Stimulated activated CD4-positive, alpha-beta T cell treated with anti-CD3 and anti-CD28 coated beads, Interleukin-2, amount 100 ng/mL, for 48 hours (primary cell): ENCODE measurements around the gene EXOC4.

Source experiments
- DNase-seq, 2 donors: peaks; one replicate each; pipeline ENCODE4 v3.0.0-alpha.2; 2020

The EXOC4 gene

DNA sequence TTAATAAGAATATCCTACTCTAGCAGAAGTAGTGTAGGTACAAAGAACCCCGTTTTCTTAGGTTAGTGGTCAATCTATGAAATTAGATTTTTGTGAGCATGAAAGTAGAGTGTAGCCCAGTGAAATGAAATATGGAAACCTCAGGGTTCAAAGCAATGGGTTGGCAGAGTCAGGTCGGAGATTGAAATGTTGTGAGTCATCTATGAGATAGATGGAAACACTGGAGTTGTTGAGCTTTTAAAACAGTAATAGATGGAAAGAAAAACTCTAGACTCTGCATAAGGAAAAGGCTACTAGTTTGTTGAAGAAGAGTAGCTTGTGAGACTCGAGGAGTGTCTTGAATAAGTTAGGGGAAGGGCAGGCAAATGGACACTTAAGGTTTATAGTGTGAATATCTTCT is 251.9 kb downstream of the EXOC4 start:
- no peak for DNase-seq

DNA sequence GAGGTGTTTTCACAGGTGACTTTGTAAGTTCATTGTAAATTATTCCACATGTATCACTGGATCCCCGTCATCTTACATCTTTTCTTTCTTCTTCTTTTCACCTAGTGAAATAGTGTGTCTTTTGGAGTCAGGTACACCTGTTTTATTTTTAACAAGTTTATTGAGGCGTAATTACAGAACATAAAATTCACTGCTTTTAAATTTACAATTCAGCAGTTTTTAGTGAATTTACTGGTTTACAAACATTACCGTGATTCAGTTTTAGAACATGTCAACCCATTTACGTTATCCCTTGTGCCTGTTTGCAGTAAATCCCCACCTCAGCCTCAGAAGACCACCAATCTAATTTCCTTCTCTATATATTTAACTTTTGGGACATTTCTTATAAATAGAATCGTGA is 256.9 kb downstream of the EXOC4 start:
- no peak for DNase-seq

GRCh38 chr7:133510326-133511055 is 257.6 kb downstream of the EXOC4 start:
- DNase-seq = no peak

GRCh38 chr7:133511252-133511651 is 258.4 kb downstream of the EXOC4 start:
- DNase-seq = no peak

DNA sequence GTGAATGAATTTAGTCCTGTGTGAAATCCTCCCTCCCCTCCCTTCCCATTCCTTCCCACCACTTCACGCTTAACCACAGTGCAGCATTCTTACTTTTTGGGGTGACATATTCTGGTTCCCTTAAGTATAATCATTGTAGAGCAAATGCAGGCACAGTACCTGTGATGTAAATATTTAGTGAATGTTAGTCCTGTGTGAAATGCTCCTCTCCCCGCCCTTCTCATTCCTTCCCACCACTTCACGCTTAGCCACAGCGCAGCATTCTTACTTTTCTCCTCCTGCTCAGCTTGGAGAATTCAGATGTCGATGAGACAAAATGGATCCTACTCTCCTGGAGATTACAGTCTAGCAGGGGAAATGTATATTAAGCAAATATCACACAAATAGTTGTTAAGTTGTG is 258.8 kb downstream of the EXOC4 start:
- no peak for DNase-seq

DNA sequence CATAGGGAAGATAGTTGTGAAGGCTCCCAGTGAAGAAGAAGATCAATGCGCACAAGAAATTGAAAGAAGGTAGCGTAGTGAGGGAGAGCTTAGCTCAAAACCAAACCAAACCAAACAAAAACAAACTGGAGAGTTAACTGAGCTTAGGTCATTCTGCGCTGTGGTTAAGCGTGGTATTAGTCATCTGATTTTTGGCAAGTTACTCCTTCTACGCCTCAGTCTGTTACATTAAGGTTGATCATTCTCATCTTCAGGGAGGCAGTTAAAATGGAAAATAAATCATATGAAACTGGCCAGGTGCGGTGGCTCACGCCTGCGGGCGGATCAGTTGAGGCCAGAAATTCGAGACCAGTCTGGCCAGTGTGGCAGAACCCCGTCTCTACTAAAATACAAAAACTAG is 259.7 kb downstream of the EXOC4 start:
- no peak for DNase-seq

DNA sequence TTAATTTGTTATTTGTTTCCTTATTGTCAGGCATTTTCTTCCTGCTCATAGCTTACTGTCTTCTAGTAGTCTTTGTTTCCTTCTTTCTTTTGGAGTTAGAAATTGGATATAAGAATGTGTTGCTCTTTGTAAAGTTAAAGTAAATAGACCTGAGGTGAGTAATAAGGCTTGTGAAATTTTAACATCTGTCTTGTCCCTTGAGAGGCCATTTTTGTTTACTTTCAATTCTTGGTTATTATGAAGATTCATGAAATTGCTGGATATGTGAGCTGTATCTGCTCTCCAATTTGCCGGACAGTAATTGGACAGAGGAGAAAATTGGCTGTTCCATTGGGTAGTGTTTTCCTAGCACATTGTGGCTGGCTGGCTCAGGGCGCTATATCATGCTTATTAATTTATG is 260.7 kb downstream of the EXOC4 start:
- DNase-seq = no peak

- DNase-seq = no peak
Observed at GRCh38 chr7:133514551-133514950, 261.7 kb downstream of the EXOC4 start.

DNA sequence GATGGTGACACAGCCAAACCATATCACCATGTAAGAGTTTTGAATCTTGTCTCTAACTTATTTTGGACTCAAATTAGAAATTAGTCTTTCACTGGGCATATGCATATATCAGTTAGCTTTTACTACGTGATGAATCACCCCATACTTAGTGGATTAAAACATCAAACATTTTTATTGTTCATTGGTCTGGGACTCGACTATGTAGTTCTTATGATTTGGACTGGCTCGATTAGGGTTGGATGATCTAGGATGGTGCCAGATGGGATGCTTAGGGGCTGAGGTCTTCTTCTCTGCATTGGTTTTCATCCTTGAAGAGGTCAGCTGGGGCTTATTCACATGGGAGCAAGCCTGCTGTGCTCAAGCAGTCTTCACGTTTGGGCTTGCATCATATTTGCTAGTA is 264.9 kb downstream of the EXOC4 start:
- no peak for DNase-seq

DNA sequence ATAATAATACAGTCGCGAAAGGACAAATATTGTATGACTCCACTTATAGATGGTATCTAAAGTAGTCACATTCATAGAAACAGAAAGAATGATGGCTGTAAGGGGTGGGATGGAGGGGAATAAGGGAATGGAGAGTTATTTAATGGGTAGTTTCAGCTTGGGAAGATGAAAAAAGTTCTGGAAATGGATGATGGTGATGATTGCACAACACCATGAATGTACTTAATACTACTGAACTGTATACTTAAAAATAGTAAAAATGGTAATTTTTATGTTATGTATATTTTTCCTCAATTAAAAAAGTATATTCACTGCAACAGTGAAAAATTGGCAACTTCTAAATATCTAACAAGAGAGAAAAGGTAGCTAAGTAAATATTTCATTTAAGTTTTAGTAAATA is 265.8 kb downstream of the EXOC4 start:
- DNase-seq = no peak

- no peak for DNase-seq
Observed at GRCh38 chr7:133520248-133520647, 267.4 kb downstream of the EXOC4 start.

DNA sequence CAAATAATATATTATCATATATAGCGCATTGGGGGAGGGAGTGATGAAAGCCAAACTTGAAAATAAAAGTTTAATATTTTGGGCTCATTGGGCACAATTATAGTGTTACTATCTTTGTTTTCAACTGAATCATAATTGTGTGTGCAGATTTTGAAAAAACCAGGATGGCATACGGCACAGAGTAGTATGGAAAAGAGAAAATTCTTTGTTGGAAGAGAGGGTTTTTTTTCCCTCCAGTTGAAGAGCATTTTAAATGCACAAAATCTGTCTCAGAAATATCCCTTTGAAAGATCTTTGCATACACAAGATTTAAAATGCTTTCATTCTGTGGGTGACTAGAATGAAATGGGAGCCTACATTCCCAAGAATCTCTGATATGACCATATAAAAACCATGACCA is 269.6 kb downstream of the EXOC4 start:
- no peak for DNase-seq

GRCh38 chr7:133528796-133529195 is 275.9 kb downstream of the EXOC4 start:
- no peak for DNase-seq

- no peak for DNase-seq
Observed at GRCh38 chr7:133529861-133530260, 277.0 kb downstream of the EXOC4 start.

GRCh38 chr7:133530682-133531081 is 277.8 kb downstream of the EXOC4 start:
- DNase-seq = no peak

GRCh38 chr7:133534816-133535215 is 281.9 kb downstream of the EXOC4 start:
- DNase-seq = no peak

DNA sequence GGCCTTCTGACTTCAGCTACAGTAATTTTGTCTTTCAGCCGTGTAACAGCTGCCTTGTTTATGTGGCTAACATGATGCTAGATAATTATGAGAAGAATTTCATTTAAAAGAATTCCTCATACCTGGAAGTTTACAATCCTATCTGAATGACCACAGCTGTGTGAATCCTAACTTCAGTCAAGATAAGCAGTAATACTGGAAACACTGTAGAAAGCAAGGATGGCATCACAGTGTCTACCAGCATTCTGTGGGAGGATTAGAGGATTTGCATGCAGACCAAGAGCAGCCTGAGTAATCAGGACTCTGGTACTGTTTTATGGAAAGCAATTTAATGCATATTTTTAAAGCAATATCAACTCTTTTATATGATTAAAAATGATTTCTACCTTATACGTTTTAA is 282.4 kb downstream of the EXOC4 start:
- DNase-seq = no peak

GRCh38 chr7:133536450-133536849 is 283.6 kb downstream of the EXOC4 start:
- no peak for DNase-seq

GRCh38 chr7:133539016-133539415 is 286.1 kb downstream of the EXOC4 start:
- no peak for DNase-seq

- no peak for DNase-seq
Observed at GRCh38 chr7:133540096-133540860, 287.4 kb downstream of the EXOC4 start.

- no peak for DNase-seq
Observed at GRCh38 chr7:133542209-133542780, 289.4 kb downstream of the EXOC4 start.

DNA sequence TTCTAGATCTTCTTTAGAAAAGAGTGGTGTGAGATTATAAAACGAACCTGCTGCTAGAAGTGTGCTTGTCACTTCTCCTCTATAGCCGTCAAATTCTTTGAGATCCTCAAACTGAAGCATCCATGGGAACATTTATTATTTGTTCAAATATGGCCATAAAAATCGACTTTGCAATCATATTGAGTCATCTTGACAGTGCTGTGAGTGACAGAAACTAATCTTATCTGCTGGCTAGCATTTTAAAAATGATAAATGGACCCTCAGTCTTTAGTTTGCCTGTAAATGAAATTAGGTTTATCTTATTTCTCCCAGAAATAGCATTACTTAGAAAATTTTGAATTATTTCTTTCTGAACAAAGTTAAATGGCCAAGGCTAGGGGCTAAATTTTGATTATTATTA is 290.8 kb downstream of the EXOC4 start:
- DNase-seq = no peak

DNA sequence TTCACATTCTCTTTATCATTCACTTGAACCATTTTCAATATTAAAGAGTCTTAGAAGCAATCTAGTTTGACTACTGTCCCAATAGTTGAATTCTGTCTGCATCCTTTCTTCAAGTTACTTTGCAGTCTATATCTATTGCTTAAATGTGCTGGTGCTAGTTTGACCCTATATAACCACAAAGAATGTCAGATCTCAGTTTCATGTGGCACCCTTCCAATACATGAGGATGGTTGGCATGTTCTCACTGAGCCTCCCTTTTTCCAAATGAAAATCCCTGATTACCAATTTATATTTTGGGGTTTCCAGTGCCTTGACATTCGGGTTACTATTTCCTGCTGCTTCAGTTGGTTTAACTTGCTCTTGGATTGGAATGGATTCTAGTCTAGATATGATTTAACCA is 292.7 kb downstream of the EXOC4 start:
- no peak for DNase-seq

- no peak for DNase-seq
Observed at GRCh38 chr7:133547981-133548380, 295.1 kb downstream of the EXOC4 start.
